Activated CD8-positive, alpha-beta T cell treated with anti-CD3 and anti-CD28 coated beads, Interleukin-2, amount 10 ng/mL, durations not matched to agents 7 days and 5 days (primary cell): Measurements from ENCODE around the gene SLC25A1. TPM values are rescaled to one million over a fixed set of nuclear protein-coding genes. Genes with fewer than 3 reads are reported as not detected.
A peak's percentile ranks its signal among the peaks of the same experiment; 100 is the strongest.

ENCODE experiments used
- ATAC-seq: fragments of 150-1000 bp; cut with Tn5 transposase; one replicate; pipeline ENCODE4 v1.10.0; 2021; ENCODE audit warnings: moderate library complexity
- CTCF ChIA-PET: fragments of 350-600 bp; sonication (Branson Sonifier 250); formaldehyde crosslinking; loops from one replicate; lab custom pipeline; 2021; ENCODE audit warnings: antibody characterized with exemption; lab: Charles Lee
- POLR2A ChIA-PET: fragments of 350-600 bp; sonication (Branson Sonifier 250); formaldehyde crosslinking; loops from one replicate; lab custom pipeline; 2021; ENCODE audit warnings: antibody characterized with exemption; lab: Charles Lee
- DNase-seq: peaks from one replicate; pipeline ENCODE4 v3.0.0-alpha.2; 2020
- H3K27ac Mint-ChIP-seq: one replicate; pipeline ENCODE4 v1.8.0; 2021; ENCODE audit warnings: mild to moderate bottlenecking, mixed read lengths
- H3K27me3 Mint-ChIP-seq: one replicate; pipeline ENCODE4 v1.8.0; 2021; ENCODE audit warnings: low read depth, mixed read lengths
- H3K36me3 Mint-ChIP-seq: one replicate; pipeline ENCODE4 v1.8.0; 2021; ENCODE audit warnings: low read depth, mixed read lengths
- H3K4me1 Mint-ChIP-seq: one replicate; pipeline ENCODE4 v1.8.0; 2021; ENCODE audit warnings: low read depth, mixed read lengths
- H3K4me3 Mint-ChIP-seq: one replicate; pipeline ENCODE4 v1.8.0; 2021; ENCODE audit warnings: mild to moderate bottlenecking, mixed read lengths
- H3K9me3 Mint-ChIP-seq: one replicate; pipeline ENCODE4 v1.8.0; 2022; ENCODE audit warnings: mixed read lengths; ENCODE audit not compliant: insufficient read depth
- total RNA-seq, 2 experiments: library from RNA; stranded (reverse); gene quantifications; one replicate each; pipeline ENCODE4 v1.2.3, GENCODE V29; 2021

The SLC25A1 gene
- total RNA-seq, 2 experiments from 2014 or later, result 69.1 to 73.0 TPM

GRCh38 chr22:19130959-19131684 lies 47.4 kb downstream of the SLC25A1 start, which contains the start of gene TSSK2:
Gene TSSK2, plus strand, starts transcription at chr22:19131308. Its CDS starts 92 bp downstream, at chr22:19131400.
- CTCF ChIA-PET, result interaction anchor here (0.6 to 1.9 kb wide), 2 partner anchors 13 to 18 kb away, joined by 3 to 6 read pairs; partner anchors contain the start of gene ESS2
- Mint-ChIP-seq H3K9me3 (no peaks in the 10 kb centered on the region), H3K36me3 (peaks cover 20% of the 10 kb centered on the region), H3K4me3 (no peak within 1 kb of the TSS), H3K4me1 (no peaks in the 10 kb centered on the region), H3K27me3 (no peaks in the 10 kb centered on the region), H3K27ac (peak within 1 kb of the TSS; percentile 39)
- POLR2A ChIA-PET, result no interaction called here
- DNase-seq, result no peak
- no peak for ATAC-seq

GRCh38 chr22:19129871-19130270 lies 48.7 kb downstream of the SLC25A1 start:
- Mint-ChIP-seq H3K27ac (peak overlapping the region; percentile 39), H3K4me1 (no peaks in the 10 kb centered on the region), H3K9me3 (no peaks in the 10 kb centered on the region), H3K36me3 (peaks cover 12% of the 10 kb centered on the region), H3K4me3 (no peak overlapping the region), H3K27me3 (no peaks in the 10 kb centered on the region)
- ATAC-seq (no peak), DNase-seq (no peak)
- ChIA-PET POLR2A (no interaction called here), CTCF (interaction anchor here (1.9 kb wide), 1 partner anchor 14 kb away, joined by 6 read pairs; the partner anchor contains the start of gene ESS2)

- DNase-seq (no peak), ATAC-seq (no peak)
- POLR2A ChIA-PET, result no interaction called here
- Mint-ChIP-seq H3K27me3 (no peaks in the 10 kb centered on the region), H3K36me3 (peaks cover 10% of the 10 kb centered on the region), H3K4me1 (no peaks in the 10 kb centered on the region), H3K27ac (no peak overlapping the region), H3K4me3 (no peak overlapping the region), H3K9me3 (no peaks in the 10 kb centered on the region)
- CTCF ChIA-PET, result no interaction called here
Observed at GRCh38 chr22:19128946-19129727, 49.4 kb downstream of the SLC25A1 start.

- ATAC-seq (no peak), DNase-seq (no peak)
- peaks cover 10% of the 10 kb centered on the region for H3K36me3 Mint-ChIP-seq
- H3K4me1 Mint-ChIP-seq, result peaks cover 2% of the 10 kb centered on the region
- ChIA-PET POLR2A (no interaction called here), CTCF (no interaction called here)
- no peaks in the 10 kb centered on the region for H3K9me3 Mint-ChIP-seq
- no peaks in the 10 kb centered on the region for H3K27me3 Mint-ChIP-seq
- H3K27ac Mint-ChIP-seq, result no peak overlapping the region
- no peak overlapping the region for H3K4me3 Mint-ChIP-seq
Observed at GRCh38 chr22:19128009-19128401, 50.5 kb downstream of the SLC25A1 start.

GRCh38 chr22:19127329-19128008 lies 51.1 kb downstream of the SLC25A1 start:
- no peak for DNase-seq
- H3K27me3 Mint-ChIP-seq, result no peaks in the 10 kb centered on the region
- H3K36me3 Mint-ChIP-seq, result peaks cover 7% of the 10 kb centered on the region
- POLR2A ChIA-PET, result no interaction called here
- H3K9me3 Mint-ChIP-seq, result no peaks in the 10 kb centered on the region
- H3K27ac Mint-ChIP-seq, result no peak overlapping the region
- peaks cover 7% of the 10 kb centered on the region for H3K4me1 Mint-ChIP-seq
- ATAC-seq, result no peak
- no peak overlapping the region for H3K4me3 Mint-ChIP-seq
- CTCF ChIA-PET, result no interaction called here

- ATAC-seq (no peak), DNase-seq (no peak)
- Mint-ChIP-seq H3K4me1 (peaks cover 8% of the 10 kb centered on the region), H3K36me3 (peaks cover 4% of the 10 kb centered on the region), H3K4me3 (no peak overlapping the region), H3K27ac (no peak overlapping the region), H3K27me3 (no peaks in the 10 kb centered on the region), H3K9me3 (no peaks in the 10 kb centered on the region)
- POLR2A ChIA-PET, result no interaction called here
- CTCF ChIA-PET, result interaction anchor here (1.6 kb wide), 1 partner anchor 18 kb away, joined by 5 read pairs; the partner anchor contains the start of gene ESS2
Observed at GRCh38 chr22:19126309-19127273, 51.9 kb downstream of the SLC25A1 start.

Other genes starting within 250 kb of the SLC25A1 start
- not detected for gene PRODH, start 242.4 kb downstream of the SLC25A1 start, total RNA-seq
- gene DGCR2, start 56.3 kb downstream of the SLC25A1 start, total RNA-seq, result 10 to 100 TPM; 30.5 to 34.2 TPM
- not detected for gene TSSK2, start 47.4 kb downstream of the SLC25A1 start, total RNA-seq
- gene ESS2, start 34.1 kb downstream of the SLC25A1 start, total RNA-seq, result 10 to 100 TPM; 18.8 to 19.6 TPM
- gene GSC2, start 28.4 kb downstream of the SLC25A1 start, total RNA-seq, result not detected
- under 1 TPM; 0.44 to 0.58 TPM for gene CLTCL1, start 113.0 kb upstream of the SLC25A1 start, total RNA-seq